ENCODE results near the gene PYGB.

The PYGB gene

GRCh38 chr20:25269057-25269832 lies 21.4 kb downstream of the PYGB start:
- DNase-seq (ENCODE audit: low read depth in 4 of 4, low spot score in 1 of 4) = no peak

DNA sequence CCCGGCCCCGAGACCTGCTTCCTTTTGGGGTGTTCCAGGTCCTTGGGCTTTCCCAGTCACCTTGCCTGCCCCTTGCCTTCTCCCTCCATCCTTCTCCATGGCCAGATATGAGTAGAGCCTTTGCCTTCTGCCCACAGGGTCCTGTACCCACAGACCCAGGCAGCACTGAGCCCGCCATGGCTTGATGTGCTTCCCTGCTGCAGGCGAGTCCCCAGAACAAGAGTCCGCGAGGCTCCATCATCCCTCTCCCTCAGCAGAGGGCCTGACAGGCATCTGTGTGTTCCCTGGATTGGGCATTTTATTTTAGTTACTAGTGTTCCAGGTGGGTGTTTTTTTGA lies 21.9 kb downstream of the PYGB start:
- DNase-seq (ENCODE audit: low read depth in 4 of 4, low spot score in 1 of 4) = no peak

- no peak for DNase-seq (ENCODE audit: low read depth in 4 of 4, low spot score in 1 of 4)
These were observed 23.0 kb downstream of the PYGB start for GRCh38 chr20:25270829-25271251.

DNA sequence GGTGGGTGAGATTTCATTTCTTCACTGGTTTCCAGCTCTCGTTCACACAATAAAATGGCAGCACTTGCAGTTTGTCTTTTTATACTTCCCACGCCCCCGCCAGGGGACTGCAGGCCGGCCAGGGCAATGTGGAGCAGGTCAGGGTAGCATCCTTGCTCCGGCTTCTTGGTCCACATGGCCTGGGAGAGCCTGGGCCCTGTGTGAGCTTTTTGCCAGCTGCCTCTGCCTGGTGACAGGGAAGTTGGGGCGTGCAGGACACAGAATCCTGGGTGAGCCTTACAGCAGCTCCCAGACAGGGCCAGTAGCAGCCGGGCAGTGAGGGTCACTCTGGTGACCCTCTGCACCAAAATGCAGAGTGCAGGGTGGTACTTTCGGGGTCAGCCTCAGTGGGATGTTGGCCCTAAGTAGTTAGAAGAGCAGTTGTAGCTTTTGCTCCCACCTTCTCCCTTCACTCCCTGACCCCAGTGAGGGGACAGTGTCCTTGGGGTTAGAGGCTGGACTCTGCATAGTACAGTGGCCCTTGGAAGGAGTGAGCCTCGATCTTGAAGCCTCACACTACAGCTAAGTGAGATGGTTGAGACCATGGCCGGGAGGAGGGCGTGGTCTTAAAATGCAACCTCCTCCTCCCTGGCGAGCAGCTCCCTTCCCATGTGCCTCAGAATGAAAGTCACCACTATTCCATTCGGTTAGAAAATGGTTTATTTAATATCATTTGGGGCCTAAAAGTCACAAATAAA lies 23.8 kb downstream of the PYGB start:
- DNase-seq (ENCODE audit: low read depth in 4 of 4, low spot score in 1 of 4) = no peak

GRCh38 chr20:25272223-25273000 lies 24.5 kb downstream of the PYGB start:
- DNase-seq (ENCODE audit: low read depth in 4 of 4, low spot score in 1 of 4) = no peak

GRCh38 chr20:25273046-25273445 lies 25.2 kb downstream of the PYGB start:
- DNase-seq (ENCODE audit: low read depth in 4 of 4, low spot score in 1 of 4) = no peak

DNA sequence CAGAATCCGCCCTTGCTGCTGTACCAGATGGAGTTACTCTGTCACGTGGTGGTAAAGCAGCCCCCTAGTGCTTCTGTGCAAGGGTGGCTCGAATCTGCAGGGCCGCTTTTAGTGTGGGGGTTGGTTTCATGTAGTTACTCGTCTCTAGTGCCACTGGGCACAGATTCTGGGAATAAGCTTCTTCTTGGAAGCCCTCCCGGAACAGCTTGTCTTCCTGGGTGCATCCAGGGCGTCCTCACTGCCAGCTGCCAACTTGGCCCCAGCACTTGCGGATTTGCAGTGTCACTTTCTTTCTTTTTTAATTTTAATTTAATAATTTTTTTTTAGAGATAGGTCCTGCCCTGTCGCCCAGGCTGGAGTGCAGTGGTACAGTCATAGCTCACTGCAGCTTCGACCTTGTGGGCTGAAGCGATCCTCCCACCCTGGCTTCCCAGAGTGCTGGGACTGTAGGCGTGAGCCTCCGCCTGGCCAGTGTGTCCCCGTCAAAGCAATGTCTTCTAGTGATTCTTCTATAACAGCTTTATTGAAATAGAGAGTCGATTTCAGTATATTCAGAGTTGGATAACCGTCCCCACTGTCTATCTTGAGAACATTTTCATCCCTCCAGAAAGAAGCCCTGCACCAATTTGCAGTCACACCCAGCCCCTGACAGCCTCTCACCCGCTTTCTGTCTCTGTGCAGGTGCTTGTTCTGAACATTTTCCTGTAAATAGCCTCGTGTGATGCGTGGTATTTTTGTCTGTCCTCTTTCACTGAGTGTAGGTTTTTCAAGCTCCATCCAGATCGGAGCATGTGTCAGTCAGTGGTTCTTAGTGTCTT lies 25.9 kb downstream of the PYGB start:
- no peak for DNase-seq (ENCODE audit: low read depth in 4 of 4, low spot score in 1 of 4)

GRCh38 chr20:25274481-25274880 lies 26.6 kb downstream of the PYGB start:
- DNase-seq (ENCODE audit: low read depth in 4 of 4, low spot score in 1 of 4) = no peak

GRCh38 chr20:25274891-25275812 lies 27.3 kb downstream of the PYGB start:
- no peak for DNase-seq (ENCODE audit: low read depth in 4 of 4, low spot score in 1 of 4)

- DNase-seq (ENCODE audit: low read depth in 4 of 4, low spot score in 1 of 4) = no peak
These were observed 28.1 kb downstream of the PYGB start for GRCh38 chr20:25275813-25276532.

DNA sequence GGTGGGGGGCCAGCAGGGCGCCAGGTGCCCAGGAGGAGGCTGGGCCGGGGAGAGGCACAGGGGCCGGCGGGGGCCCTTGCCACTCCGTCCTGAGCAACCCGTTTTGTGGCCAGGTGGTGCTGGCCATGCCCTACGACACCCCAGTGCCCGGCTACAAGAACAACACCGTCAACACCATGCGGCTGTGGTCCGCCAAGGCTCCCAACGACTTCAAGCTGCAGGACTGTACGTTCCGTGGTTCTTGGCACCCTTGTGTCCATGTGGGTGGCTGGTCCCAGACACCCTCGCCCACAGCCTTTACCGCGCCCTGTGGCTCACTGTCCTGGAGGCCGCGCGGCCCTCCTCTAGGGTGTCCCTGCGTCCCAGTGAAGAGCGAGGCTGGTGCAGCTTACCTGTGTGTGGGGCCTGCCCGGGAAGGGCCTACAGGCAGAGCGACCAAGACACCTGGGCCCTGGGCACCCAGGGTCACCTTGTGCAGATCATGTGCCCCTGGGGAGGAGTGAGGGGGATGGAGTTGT lies 28.7 kb downstream of the PYGB start:
- no peak for DNase-seq (ENCODE audit: low read depth in 4 of 4, low spot score in 1 of 4)

DNA sequence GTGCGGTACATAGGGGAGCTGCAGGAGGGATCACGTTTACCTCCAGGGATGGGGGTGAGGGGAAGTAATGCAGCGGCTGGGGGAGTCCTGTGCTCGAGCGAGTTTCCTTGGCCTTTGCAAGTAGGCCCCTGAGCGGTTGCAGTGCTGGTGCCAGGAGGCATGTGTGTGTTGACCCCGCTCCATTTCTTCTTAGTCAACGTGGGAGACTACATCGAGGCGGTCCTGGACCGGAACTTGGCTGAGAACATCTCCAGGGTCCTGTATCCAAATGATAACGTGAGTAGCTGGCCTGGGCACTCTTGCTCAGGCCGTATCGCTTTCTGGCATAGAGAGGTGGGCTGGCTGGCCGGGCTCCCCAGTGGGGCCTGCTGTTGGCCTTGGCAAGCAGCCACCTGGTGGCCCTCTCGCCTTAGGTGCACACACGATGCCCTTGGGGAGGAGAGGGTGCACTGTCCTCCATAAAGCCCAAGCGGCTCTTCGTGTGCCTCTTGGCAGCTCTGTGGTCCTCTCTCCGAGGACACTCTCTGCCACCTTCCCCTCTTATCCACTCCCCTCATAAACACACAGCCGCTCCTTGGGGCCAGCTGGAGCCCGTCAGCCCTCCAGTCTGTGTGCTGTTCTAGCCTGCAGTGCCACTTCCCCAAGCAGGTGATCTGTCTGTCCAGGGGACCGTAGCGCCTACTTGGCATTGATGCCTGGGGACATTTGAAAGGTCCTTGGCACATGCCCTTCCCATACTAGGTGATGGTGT lies 29.3 kb downstream of the PYGB start:
- DNase-seq (ENCODE audit: low read depth in 4 of 4, low spot score in 1 of 4) = no peak

- DNase-seq (ENCODE audit: low read depth in 4 of 4, low spot score in 1 of 4) = no peak
These were observed 30.1 kb downstream of the PYGB start for GRCh38 chr20:25277941-25278521.

DNA sequence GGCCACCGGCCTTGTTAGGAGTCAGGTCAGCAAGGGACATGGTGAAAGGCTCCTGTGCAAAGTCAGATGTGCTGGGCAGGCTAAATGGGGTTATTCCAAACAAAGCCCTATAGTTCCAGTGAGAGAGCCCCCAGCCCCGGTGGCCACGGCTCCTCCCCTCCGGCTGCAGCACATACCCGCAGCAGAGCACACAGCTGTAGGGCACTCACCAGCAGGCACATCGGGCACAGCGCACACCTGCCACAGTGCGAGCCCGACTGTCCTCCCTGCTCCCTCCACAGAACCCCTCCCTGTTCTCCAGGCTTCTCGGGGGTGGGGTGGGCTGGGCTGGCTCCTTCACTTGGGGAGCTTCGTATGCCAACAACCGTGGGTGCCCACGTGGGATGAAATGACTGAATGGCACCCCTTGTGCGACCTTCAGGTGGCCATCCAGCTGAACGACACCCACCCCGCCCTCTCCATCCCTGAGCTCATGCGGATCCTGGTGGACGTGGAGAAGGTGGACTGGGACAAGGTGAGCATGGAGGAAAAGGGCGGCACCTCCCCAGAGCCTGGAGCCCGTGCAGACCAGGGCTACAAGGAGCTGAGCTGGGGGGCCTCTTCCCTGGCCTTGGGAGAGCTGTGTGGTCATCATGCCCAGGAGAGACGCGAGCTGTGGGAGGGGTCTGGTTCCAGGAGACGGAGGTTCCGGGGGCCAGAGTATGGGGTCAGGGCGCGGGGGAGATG lies 30.9 kb downstream of the PYGB start:
- no peak for DNase-seq (ENCODE audit: low read depth in 4 of 4, low spot score in 1 of 4)

DNA sequence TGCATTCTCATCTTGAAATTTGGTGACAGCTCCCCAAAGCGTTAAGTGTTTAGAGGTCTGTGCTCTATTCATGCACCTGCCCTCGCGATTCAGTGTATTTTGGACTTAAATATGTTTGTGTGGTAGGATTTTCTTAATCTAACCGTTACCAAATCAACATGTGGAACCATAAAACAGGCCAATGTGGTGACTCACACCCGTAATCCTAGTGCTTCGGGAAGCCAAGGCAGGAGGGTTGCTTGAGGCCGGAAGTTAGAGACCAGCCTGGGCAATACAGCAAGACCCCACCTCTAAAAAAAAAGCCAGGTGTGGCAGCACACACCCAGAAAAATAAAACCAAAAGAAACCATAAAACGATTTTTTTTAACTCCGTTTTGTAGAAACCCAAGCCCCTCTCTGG lies 31.5 kb downstream of the PYGB start:
- DNase-seq (ENCODE audit: low read depth in 4 of 4, low spot score in 1 of 4) = no peak

- no peak for DNase-seq (ENCODE audit: low read depth in 4 of 4, low spot score in 1 of 4)
These were observed 32.2 kb downstream of the PYGB start for GRCh38 chr20:25280051-25280573.
